Astrocyte (in vitro differentiated cells and primary cell): ENCODE measurements around the gene SLC13A1. TPM values are rescaled to one million over a fixed set of nuclear protein-coding genes. Genes with fewer than 3 reads are reported as not detected.

Source experiments
- DNase-seq: peaks from one replicate; pipeline ENCODE4 v3.0.0-alpha.2; 2010; ENCODE audit warnings: low read depth
- FAIRE-seq: peaks from 2 replicates; lab custom pipeline; 2011; peaks lifted over from hg19 to GRCh38; lab: Jason Lieb, UNC
- H2AFZ ChIP-seq: 2 replicates; pipeline ENCODE4 v1.6.0; 2012; ENCODE audit warnings: low read depth, low read length, inconsistent platforms
- H3K27ac ChIP-seq: 2 replicates; pipeline ENCODE4 v1.5.1; 2011; ENCODE audit warnings: low read depth, low read length, inconsistent platforms
- H3K27me3 ChIP-seq: 2 replicates; pipeline ENCODE4 v1.6.0; 2011; ENCODE audit warnings: low read length, inconsistent platforms; ENCODE audit not compliant: insufficient read depth
- H3K36me3 ChIP-seq: 2 replicates; pipeline ENCODE4 v1.5.1; 2011; ENCODE audit warnings: low read length, inconsistent platforms; ENCODE audit not compliant: insufficient read depth
- H3K4me1 ChIP-seq: 2 replicates; pipeline ENCODE4 v1.5.1; 2011; ENCODE audit warnings: low read length, inconsistent platforms; ENCODE audit not compliant: insufficient read depth
- H3K4me2 ChIP-seq: 2 replicates; pipeline ENCODE4 v1.6.0; 2012; ENCODE audit warnings: low read length, inconsistent platforms
- H3K4me3 ChIP-seq: 2 replicates; pipeline ENCODE4 v1.5.1; 2011; ENCODE audit warnings: low read depth, mild to moderate bottlenecking, low read length, inconsistent platforms; ENCODE audit not compliant: insufficient read depth
- H3K79me2 ChIP-seq: 2 replicates; pipeline ENCODE4 v1.6.0; 2012; ENCODE audit warnings: mild to moderate bottlenecking, low read length, inconsistent platforms; ENCODE audit not compliant: insufficient read depth
- H3K9ac ChIP-seq: 2 replicates; pipeline ENCODE4 v1.6.0; 2012; ENCODE audit warnings: mild to moderate bottlenecking, low read length, inconsistent platforms
- H3K9me3 ChIP-seq: 2 replicates; pipeline ENCODE4 v1.5.1; 2012; ENCODE audit warnings: low read depth, mild to moderate bottlenecking, low read length, inconsistent platforms; ENCODE audit not compliant: insufficient read depth
- H4K20me1 ChIP-seq: 2 replicates; pipeline ENCODE4 v1.6.0; 2012; ENCODE audit warnings: low read length, inconsistent platforms; ENCODE audit not compliant: insufficient read depth
- H3K27ac Mint-ChIP-seq: one replicate; pipeline ENCODE4 v1.8.0; 2021; ENCODE audit warnings: mild to moderate bottlenecking, mixed read lengths; ENCODE audit not compliant: unreplicated experiment
- H3K27me3 Mint-ChIP-seq: one replicate; pipeline ENCODE4 v1.8.0; 2021; ENCODE audit warnings: low read depth, mixed read lengths; ENCODE audit not compliant: unreplicated experiment
- H3K36me3 Mint-ChIP-seq: one replicate; pipeline ENCODE4 v1.8.0; 2021; ENCODE audit warnings: low read depth, mixed read lengths; ENCODE audit not compliant: unreplicated experiment
- H3K4me1 Mint-ChIP-seq: one replicate; pipeline ENCODE4 v1.8.0; 2021; ENCODE audit warnings: low read depth, mixed read lengths; ENCODE audit not compliant: unreplicated experiment
- H3K4me3 Mint-ChIP-seq: one replicate; pipeline ENCODE4 v1.8.0; 2021; ENCODE audit warnings: mild to moderate bottlenecking, moderate library complexity, mixed read lengths; ENCODE audit not compliant: unreplicated experiment
- H3K9me3 Mint-ChIP-seq: one replicate; pipeline ENCODE4 v1.8.0; 2021; ENCODE audit warnings: mild to moderate bottlenecking, mixed read lengths; ENCODE audit not compliant: unreplicated experiment
- EZH2 ChIP-seq: IDR thresholded peaks from 2 replicates; pipeline ENCODE4 v1.6.1; 2012; ENCODE audit warnings: mild to moderate bottlenecking, low read length, inconsistent platforms; ENCODE audit not compliant: insufficient read depth
- total RNA-seq: library from RNA; stranded (reverse); gene quantifications from 2 replicates; pipeline ENCODE4 v1.2.1, GENCODE V29; 2021
- TF ChIP-seq, protein P1 (sequence below): IDR thresholded peaks from 2 replicates; pipeline ENCODE4 v1.5.1; 2011; ENCODE audit warnings: low read depth, mild to moderate bottlenecking, inconsistent platforms, low read length, moderate library complexity; ENCODE audit not compliant: insufficient read depth

The SLC13A1 gene
- total RNA-seq, 1 donor from 2014 or later: not detected

- no peaks in the 10 kb centered on the region for H3K79me2 ChIP-seq
- H3K27ac ChIP-seq: no peak overlapping the region
- no peaks in the 10 kb centered on the region for H3K36me3 ChIP-seq
- no peak overlapping the region for H3K27ac Mint-ChIP-seq
- DNase-seq (no peak), FAIRE-seq (no peak)
- H3K27me3 Mint-ChIP-seq: no peaks in the 10 kb centered on the region
- H3K9me3 Mint-ChIP-seq: no peaks in the 10 kb centered on the region
- H3K4me3 ChIP-seq: no peak overlapping the region
- no peak overlapping the region for H2AFZ ChIP-seq
- no peak overlapping the region for H3K4me3 Mint-ChIP-seq
- no peaks in the 10 kb centered on the region for H3K27me3 ChIP-seq
- no peak overlapping the region for H3K4me2 ChIP-seq
- H3K36me3 Mint-ChIP-seq: no peaks in the 10 kb centered on the region
- TF ChIP-seq, protein P1, sequence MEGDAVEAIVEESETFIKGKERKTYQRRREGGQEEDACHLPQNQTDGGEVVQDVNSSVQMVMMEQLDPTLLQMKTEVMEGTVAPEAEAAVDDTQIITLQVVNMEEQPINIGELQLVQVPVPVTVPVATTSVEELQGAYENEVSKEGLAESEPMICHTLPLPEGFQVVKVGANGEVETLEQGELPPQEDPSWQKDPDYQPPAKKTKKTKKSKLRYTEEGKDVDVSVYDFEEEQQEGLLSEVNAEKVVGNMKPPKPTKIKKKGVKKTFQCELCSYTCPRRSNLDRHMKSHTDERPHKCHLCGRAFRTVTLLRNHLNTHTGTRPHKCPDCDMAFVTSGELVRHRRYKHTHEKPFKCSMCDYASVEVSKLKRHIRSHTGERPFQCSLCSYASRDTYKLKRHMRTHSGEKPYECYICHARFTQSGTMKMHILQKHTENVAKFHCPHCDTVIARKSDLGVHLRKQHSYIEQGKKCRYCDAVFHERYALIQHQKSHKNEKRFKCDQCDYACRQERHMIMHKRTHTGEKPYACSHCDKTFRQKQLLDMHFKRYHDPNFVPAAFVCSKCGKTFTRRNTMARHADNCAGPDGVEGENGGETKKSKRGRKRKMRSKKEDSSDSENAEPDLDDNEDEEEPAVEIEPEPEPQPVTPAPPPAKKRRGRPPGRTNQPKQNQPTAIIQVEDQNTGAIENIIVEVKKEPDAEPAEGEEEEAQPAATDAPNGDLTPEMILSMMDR: no peak
- no peak for TF ChIP-seq EZH2
- no peak overlapping the region for H3K9ac ChIP-seq
- H3K4me1 ChIP-seq: no peaks in the 10 kb centered on the region
- peaks cover 12% of the 10 kb centered on the region for H3K4me1 Mint-ChIP-seq
- H4K20me1 ChIP-seq: no peaks in the 10 kb centered on the region
- H3K9me3 ChIP-seq: no peaks in the 10 kb centered on the region
Observed at GRCh38 chr7:123193235-123193634, 6.5 kb downstream of the SLC13A1 start.

- peak overlapping the region; percentile 60 for H3K27ac Mint-ChIP-seq
- Histone ChIP-seq H2AFZ (no peak overlapping the region), H3K27me3 (no peaks in the 10 kb centered on the region), H3K4me2 (no peak overlapping the region), H3K4me3 (no peak overlapping the region), H3K36me3 (no peaks in the 10 kb centered on the region), H3K27ac (no peak overlapping the region), H3K4me1 (no peaks in the 10 kb centered on the region), H3K79me2 (no peaks in the 10 kb centered on the region), H3K9me3 (no peaks in the 10 kb centered on the region), H4K20me1 (no peaks in the 10 kb centered on the region), H3K9ac (no peak overlapping the region)
- H3K9me3 Mint-ChIP-seq: peaks cover 2% of the 10 kb centered on the region
- H3K4me3 Mint-ChIP-seq: no peak overlapping the region
- TF ChIP-seq, protein P1: no peak
- TF ChIP-seq EZH2: no peak
- no peak for FAIRE-seq
- no peak for DNase-seq
- H3K27me3 Mint-ChIP-seq: no peaks in the 10 kb centered on the region
- H3K36me3 Mint-ChIP-seq: no peaks in the 10 kb centered on the region
- H3K4me1 Mint-ChIP-seq: peaks cover 15% of the 10 kb centered on the region
Observed at GRCh38 chr7:123191132-123191531, 8.6 kb downstream of the SLC13A1 start.

DNA sequence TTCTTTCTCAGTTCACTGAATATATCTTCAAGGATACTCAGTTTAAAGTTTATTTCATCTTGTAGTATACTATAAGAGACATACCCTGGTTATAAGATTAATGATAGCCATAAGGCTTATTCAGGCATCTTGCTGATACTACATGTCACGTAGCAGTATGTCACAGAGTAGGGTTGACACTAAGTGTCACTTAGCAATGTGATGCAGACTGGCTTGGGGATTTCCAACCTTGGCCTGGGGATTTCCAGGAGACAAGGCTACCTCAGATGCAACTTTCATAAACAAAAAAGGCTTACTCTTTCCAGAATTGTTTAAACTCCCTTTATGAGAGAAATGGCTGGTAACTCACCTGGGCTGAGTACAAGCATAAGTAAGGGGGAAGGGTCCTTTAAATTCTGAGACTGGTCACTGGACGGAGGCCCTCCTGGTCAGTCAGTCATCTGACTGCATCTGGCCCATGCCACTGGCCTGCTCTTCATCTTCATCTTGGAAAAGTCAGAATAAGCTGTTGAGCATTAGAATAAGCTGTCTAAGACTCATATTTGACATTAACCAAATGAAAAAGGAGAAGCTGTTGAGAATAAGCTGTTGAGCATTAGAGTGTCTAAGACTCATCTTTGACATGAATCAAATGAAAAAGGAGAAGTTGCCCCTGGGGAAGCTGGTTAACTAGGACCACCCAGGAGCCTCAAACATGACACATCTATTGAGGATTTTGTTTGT lies 9.5 kb downstream of the SLC13A1 start:
- no peaks in the 10 kb centered on the region for H3K36me3 Mint-ChIP-seq
- Histone ChIP-seq H4K20me1 (no peaks in the 10 kb centered on the region), H3K9me3 (no peaks in the 10 kb centered on the region), H3K27me3 (no peaks in the 10 kb centered on the region), H3K9ac (no peak overlapping the region), H3K27ac (no peak overlapping the region), H2AFZ (no peak overlapping the region), H3K36me3 (no peaks in the 10 kb centered on the region), H3K4me1 (no peaks in the 10 kb centered on the region), H3K4me3 (no peak overlapping the region), H3K79me2 (no peaks in the 10 kb centered on the region), H3K4me2 (no peak overlapping the region)
- H3K9me3 Mint-ChIP-seq: peaks cover 7% of the 10 kb centered on the region
- TF ChIP-seq EZH2: no peak
- TF ChIP-seq, protein P1: no peak
- H3K27me3 Mint-ChIP-seq: no peaks in the 10 kb centered on the region
- peaks cover 15% of the 10 kb centered on the region for H3K4me1 Mint-ChIP-seq
- no peak overlapping the region for H3K27ac Mint-ChIP-seq
- H3K4me3 Mint-ChIP-seq: no peak overlapping the region
- no peak for FAIRE-seq
- no peak for DNase-seq
